GM15510 (cell line): ENCODE results near the gene FAM13A.

Experiments
- POLR2A ChIP-seq: IDR thresholded peaks from 3 replicates; pipeline ENCODE4 v1.6.1; 2011; ENCODE audit warnings: borderline replicate concordance; ENCODE audit not compliant: insufficient read length; ENCODE audit errors: extremely low read depth

The FAM13A gene

GRCh38 chr4:88985088-88985773 is 71.8 kb downstream of the FAM13A start:
- no peak for TF ChIP-seq POLR2A

- no peak for TF ChIP-seq POLR2A
Measured at GRCh38 chr4:88982757-88983156, 74.2 kb downstream of the FAM13A start.

- no peak for TF ChIP-seq POLR2A
Measured at GRCh38 chr4:88981993-88982392, 75.0 kb downstream of the FAM13A start.

- no peak for TF ChIP-seq POLR2A
Measured at GRCh38 chr4:88981556-88981955, 75.4 kb downstream of the FAM13A start.

GRCh38 chr4:88979276-88979675 is 77.7 kb downstream of the FAM13A start:
- no peak for TF ChIP-seq POLR2A

- TF ChIP-seq POLR2A, result no peak
Measured at GRCh38 chr4:88976775-88977035, 80.3 kb downstream of the FAM13A start.

GRCh38 chr4:88975958-88976774 is 80.8 kb downstream of the FAM13A start:
- no peak for TF ChIP-seq POLR2A

GRCh38 chr4:88971536-88971935 is 85.4 kb downstream of the FAM13A start:
- no peak for TF ChIP-seq POLR2A

GRCh38 chr4:88969746-88970145 is 87.2 kb downstream of the FAM13A start:
- no peak for TF ChIP-seq POLR2A

- TF ChIP-seq POLR2A, result no peak
Measured at GRCh38 chr4:88969271-88969670, 87.7 kb downstream of the FAM13A start.

- TF ChIP-seq POLR2A, result no peak
Measured at GRCh38 chr4:88967883-88968331, 89.1 kb downstream of the FAM13A start.

GRCh38 chr4:88965053-88965452 is 91.9 kb downstream of the FAM13A start:
- no peak for TF ChIP-seq POLR2A

GRCh38 chr4:88964450-88964849 is 92.5 kb downstream of the FAM13A start:
- no peak for TF ChIP-seq POLR2A

GRCh38 chr4:88963817-88964216 is 93.2 kb downstream of the FAM13A start:
- no peak for TF ChIP-seq POLR2A

- no peak for TF ChIP-seq POLR2A
Measured at GRCh38 chr4:88962396-88962795, 94.6 kb downstream of the FAM13A start.

GRCh38 chr4:88960576-88960975 is 96.4 kb downstream of the FAM13A start:
- no peak for TF ChIP-seq POLR2A

GRCh38 chr4:88958080-88958479 is 98.9 kb downstream of the FAM13A start:
- no peak for TF ChIP-seq POLR2A

- no peak for TF ChIP-seq POLR2A
Measured at GRCh38 chr4:88957570-88957969, 99.4 kb downstream of the FAM13A start.
